GM10266 (cell line): ENCODE measurements around the gene BEST3.

Source experiments
- DNase-seq: peaks from one replicate; pipeline ENCODE4 v3.0.0; 2012; ENCODE audit errors: extremely low spot score
- TF ChIP-seq, protein P1 (sequence below): IDR thresholded peaks from 2 replicates; pipeline ENCODE4 v1.5.1; 2012; ENCODE audit warnings: mild to moderate bottlenecking, low read depth; ENCODE audit not compliant: control insufficient read depth, insufficient read depth; ENCODE audit errors: missing control alignments

BEST3 gene

DNA sequence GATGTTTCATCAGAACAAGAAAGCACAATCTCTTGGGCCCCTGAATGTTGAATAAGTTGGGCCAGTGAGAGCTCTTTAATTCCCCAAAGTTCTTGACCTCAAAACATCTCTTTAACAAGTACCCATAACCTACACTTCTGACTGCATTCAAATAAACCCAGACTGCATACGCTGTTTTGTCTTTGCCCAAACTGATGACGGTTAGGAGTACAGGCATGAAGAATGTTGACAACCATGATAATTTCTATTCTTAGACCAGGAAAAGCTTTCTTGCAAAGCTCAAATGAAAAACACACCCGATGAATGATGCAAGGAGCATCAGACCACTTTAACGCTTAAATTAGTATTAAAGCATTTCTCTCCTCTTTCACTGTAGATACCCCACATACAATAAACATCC, 27.8 kb upstream of the BEST3 start:
- DNase-seq = no peak
- TF ChIP-seq, protein P1, sequence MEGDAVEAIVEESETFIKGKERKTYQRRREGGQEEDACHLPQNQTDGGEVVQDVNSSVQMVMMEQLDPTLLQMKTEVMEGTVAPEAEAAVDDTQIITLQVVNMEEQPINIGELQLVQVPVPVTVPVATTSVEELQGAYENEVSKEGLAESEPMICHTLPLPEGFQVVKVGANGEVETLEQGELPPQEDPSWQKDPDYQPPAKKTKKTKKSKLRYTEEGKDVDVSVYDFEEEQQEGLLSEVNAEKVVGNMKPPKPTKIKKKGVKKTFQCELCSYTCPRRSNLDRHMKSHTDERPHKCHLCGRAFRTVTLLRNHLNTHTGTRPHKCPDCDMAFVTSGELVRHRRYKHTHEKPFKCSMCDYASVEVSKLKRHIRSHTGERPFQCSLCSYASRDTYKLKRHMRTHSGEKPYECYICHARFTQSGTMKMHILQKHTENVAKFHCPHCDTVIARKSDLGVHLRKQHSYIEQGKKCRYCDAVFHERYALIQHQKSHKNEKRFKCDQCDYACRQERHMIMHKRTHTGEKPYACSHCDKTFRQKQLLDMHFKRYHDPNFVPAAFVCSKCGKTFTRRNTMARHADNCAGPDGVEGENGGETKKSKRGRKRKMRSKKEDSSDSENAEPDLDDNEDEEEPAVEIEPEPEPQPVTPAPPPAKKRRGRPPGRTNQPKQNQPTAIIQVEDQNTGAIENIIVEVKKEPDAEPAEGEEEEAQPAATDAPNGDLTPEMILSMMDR = no peak

DNA sequence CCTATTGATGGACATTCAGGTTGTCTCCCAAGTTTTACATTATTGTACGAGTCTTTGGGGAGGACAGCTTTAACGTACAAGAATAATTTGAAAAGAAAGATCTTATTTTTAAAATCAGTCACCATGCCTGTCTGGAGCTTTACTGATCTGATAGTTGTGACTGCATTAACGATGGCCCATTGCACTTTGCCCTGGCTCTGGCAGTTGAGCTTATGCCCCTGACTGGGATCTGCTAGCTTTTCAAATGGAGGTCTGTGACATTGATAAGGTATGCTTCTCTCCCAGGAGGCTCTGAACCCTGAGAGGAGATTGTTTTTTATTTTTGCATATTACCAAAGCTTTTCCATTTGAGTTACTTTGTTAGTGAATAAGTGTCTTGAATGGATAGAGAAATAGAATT, 21.6 kb upstream of the BEST3 start:
- no peak for DNase-seq
- TF ChIP-seq, protein P1 = no peak

DNA sequence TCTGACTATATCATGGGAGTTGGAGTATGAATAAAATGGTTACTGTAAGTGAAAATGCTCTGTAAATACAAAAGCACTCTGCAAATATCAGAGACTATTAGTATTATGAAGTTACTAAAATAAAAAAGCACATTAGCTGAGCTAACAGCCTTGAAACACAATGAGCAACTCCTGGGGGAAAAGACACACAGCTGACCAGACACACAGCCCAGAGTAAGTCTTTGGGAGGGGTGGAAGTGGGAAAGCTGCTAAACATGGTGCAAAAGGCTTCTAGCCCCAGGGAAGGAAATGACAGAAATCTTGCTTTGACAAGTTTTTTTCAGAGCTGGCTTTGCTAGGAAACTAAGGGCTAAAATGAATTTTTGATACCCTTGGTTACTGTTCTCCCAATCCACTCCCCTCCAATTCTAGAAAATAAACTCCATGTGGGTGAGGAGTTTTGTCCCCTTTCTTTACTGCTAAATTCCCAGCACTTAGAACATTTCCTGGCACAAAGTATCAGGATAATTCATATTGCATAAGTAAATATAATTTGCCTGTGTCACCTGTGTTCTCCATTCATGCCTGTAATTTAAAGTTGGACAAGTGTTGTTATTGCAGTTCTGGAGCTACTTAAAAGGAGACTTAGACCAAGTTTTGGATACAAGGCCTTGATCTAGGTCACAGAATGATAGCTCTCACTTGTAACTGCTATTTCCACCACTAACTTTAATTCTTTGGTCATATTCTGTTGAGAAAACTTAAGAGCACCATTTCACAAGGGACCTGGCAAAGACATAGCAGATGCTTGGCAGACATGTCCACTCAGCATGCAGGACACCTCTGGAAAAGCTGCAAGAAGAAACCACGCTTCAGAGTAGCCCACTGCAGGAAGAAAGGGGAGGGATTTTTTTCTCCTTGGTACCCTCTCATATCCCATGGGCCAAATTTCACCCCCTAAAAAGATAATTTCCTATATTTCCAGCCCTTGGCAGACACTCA, 20.5 kb upstream of the BEST3 start:
- TF ChIP-seq, protein P1 = no peak
- no peak for DNase-seq

DNA sequence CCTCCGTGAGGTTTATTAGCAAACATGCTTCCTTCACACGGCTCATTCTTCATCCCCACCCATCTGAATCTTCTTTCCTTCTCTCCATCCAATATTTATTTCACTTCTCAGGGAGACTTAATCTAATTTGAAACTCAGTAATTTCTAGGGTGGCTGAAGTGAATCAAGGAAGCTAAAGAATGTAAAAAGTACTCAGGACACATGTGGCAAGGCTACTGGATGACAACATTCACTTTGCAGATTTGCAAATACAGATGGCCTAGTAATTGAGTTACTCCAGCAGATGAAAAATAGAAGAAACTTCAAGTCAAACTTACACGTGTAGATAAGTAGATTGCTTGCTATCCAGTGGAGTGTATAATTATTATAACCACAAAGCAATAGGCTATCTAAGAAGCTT, 15.4 kb upstream of the BEST3 start:
- TF ChIP-seq, protein P1 = no peak
- DNase-seq = no peak

DNA sequence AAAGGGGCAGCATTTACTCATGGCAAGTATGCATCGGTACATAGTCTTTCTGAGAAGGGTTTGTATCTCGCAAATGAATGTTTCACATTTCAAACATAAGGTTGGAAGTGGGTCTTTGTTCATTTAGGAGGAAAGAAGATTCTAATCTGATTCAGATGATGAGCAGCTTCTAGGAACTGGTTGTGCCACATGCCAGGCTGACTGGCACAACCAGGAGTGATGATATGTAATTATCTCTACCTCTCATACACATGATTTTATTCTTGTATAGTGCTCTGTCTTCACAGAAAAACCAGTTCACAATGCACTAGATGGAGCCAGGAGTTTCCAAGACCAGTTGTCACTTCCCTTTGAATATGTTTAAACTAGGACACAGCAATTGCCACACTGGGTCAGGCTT, 13.7 kb upstream of the BEST3 start:
- TF ChIP-seq, protein P1 = no peak
- DNase-seq = no peak

DNA sequence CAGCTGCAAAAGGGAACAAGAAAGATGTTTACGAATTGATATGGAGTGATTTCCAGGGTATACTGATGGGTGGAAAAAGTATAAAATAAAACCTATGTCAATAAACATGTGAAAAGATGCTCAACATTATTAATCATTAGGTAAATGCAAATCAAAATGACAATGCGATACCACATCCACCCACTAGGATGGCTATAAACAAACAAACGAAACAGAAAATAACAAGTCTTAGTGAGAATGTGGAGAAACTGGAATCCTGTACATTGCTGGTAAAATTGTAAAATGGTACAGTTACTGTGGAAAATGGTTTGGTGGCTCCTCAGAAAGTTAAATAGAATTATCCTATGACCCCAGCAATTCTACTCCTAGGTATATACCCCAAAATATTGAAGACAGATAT, 9.5 kb upstream of the BEST3 start:
- DNase-seq = no peak
- TF ChIP-seq, protein P1 = no peak

DNA sequence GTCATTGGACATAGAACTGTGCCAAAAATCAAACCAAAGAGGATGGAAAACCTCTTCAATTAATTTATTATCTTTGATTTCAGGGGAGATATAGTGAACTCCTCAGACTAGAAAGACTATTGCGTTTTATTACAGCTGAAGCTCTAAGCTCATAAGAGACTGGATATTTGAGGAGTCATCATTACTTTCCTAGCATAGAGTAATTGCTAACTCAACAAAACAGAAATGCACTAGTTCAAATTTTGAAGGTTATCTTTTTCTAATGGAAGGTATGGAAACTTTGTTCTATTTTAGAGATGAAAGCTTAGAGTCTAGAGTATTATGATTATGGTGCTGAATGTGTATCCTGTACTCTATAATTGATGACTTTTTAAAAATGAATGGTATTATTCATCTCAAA, 5.3 kb upstream of the BEST3 start:
- TF ChIP-seq, protein P1 = no peak
- DNase-seq = no peak
